Dermis blood vessel endothelial cell (primary cell): ENCODE measurements around the gene LHX2. TPM values are rescaled to one million over a fixed set of nuclear protein-coding genes. Genes with fewer than 3 reads are reported as not detected.
A peak's percentile ranks its signal among the peaks of the same experiment; 100 is the strongest.
"Not testable (repeated sequence)": the region's sequence is repeated elsewhere in the genome, so short reads cannot be mapped to it uniquely, and the experiment has no call there.

Experiments
- DNase-seq: peaks from one replicate; pipeline ENCODE4 v3.0.0; 2010
- total RNA-seq: library from RNA; depleted of rRNA; stranded (reverse); fragments of >200 nt; gene quantifications from 2 replicates; pipeline ENCODE4 v1.2.3, GENCODE V29; 2014

The LHX2 gene, protein sequence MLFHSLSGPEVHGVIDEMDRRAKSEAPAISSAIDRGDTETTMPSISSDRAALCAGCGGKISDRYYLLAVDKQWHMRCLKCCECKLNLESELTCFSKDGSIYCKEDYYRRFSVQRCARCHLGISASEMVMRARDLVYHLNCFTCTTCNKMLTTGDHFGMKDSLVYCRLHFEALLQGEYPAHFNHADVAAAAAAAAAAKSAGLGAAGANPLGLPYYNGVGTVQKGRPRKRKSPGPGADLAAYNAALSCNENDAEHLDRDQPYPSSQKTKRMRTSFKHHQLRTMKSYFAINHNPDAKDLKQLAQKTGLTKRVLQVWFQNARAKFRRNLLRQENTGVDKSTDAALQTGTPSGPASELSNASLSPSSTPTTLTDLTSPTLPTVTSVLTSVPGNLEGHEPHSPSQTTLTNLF
- total RNA-seq: not detected in 2 replicates

DNA sequence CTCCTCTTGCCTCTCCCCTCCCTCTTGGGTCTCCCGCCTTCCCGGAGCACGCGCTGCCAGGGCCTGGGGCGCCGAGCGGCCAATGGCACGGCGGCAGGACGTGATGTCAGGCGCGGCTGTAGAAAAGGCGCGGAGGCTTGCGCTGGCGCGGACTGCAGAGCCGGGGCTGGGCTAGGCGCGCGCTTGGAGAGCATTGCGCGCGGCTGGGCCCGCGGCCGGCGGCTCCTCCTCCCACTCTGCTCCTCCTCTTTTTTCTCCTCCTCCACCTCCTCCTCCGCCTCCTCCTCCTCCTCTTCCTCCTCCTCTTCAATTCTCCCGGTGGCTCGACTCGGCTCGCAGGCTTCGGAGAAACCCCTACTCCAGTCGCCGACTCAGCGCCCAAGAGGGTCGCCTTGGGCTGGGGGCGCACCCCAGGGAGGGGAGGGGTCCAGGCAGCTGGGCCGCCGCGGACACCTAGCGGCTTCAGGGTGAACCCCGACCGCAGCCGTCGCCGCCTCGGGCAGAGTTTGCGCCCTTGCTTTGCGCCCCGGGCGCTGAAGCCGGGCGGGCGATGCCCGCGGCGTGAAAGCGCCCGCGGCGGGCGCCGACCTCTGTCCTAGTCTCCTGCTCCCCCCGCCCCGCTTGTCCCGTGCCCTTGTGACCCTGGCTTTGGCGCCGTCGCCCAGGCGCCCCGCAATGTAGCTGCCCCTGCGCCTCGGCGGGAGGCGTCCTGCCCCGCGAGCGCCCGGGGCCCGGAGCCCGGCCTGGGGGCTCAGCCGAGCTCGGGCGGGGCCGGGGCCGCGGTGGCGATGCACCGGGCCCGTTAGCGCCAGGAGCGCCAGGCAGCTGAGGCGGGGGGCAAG, at the start of gene LHX2:
LHX2 (plus strand) TSS at position 309 of the 842 bp plus-strand sequence. CDS start 581 bp downstream, outside the sequence.
- DNase-seq: peak; percentile 83

DNA sequence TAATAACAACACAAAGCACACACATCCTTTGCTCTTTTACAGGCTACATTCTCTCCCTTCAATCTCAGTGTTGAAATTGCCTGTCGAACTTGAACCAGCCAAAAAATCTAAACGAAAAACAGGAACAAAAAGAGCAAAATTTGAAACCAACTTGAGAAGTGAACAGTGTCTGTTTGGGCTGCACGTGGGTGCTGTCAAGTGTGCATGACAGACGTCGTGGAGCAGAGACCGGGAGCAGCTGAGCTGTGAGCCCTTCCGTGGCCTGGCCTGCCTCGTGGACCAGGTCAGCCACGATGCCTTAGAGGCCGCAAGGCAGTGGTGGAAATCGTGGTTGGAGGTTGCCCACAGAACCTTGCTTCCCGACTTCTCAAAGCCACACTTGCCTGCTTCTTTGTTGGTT, 46.8 kb upstream of the LHX2 start:
- DNase-seq: no peak

DNA sequence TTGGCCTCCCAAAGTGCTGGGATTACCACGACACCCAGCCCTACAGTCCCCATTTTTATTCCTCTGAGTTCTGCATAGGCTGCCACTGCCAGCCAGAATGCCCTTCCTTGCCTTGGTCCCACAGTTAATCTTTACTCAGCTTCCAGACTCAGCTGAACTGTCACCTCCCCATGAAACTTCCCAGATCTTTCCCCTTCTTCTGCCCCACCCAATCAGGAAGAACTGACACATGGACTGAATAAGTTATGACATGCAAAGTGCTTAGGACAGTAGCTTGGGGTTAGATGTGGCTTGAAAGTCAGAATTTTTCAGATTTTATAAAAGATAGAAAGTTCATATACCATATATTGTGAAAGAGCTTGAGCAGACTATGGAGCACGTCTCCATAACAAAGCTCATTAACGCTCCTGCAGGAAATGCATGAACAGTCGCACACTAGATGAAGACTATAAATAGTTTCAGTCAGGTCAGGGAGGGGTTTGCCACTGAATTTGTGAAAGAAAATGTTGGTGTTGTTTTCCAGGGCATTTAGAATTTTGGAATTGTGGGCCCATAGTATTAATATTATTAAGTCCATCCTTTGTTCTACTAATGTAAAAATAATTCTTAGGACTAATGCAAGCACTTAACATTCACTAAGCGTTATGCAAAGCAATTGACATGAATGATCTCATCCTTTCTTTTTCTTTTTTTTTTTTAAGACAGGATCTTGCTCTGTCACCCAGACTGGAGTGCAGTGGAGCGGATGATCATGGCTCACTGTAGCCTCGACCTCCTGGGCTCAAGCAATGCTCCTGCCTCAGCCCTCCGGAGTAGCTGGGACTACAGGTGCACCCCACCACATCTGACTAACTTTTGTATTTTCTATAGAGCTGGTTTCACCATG, 45.5 kb upstream of the LHX2 start:
- no peak for DNase-seq

DNA sequence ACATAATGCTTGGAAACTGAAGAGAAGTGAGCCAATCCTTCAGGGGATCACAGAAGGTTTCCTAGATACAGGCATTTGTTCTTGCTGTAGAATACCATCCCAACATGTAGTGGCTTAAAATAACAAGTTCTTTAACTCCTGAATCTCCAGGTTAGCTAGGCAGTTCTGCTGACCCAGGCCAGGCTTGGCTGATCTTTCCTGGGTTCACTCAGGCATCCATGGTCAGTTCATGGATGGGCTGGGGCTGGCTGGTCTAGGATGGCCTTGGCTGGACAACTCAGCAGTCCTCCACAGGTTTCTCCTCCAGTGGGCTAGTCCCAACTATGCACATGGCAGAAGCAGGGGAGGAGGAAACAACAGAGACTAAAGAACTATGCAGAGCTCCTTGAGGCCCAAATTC, 44.2 kb upstream of the LHX2 start:
- no peak for DNase-seq

DNA sequence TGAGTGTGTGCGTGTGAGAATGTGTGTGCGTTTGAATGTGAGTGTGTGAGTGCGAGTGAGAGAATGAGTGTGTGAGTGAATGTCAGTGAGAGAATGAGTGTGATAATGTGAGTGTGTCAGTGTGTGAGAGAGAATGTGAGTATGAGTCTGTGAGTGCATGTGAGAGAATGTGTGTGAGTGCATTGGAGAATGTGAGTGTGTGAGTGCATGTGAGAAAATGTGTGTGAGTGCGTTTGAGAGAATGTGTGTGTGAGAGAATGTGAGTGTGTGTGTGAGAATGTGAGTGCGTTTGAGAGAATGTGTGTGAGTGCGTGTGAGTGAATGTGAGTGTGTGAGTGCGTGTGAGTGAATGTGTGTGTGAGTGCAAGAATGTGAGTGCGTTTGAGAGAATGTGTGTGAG, 39.0 kb upstream of the LHX2 start:
- DNase-seq: no peak

DNA sequence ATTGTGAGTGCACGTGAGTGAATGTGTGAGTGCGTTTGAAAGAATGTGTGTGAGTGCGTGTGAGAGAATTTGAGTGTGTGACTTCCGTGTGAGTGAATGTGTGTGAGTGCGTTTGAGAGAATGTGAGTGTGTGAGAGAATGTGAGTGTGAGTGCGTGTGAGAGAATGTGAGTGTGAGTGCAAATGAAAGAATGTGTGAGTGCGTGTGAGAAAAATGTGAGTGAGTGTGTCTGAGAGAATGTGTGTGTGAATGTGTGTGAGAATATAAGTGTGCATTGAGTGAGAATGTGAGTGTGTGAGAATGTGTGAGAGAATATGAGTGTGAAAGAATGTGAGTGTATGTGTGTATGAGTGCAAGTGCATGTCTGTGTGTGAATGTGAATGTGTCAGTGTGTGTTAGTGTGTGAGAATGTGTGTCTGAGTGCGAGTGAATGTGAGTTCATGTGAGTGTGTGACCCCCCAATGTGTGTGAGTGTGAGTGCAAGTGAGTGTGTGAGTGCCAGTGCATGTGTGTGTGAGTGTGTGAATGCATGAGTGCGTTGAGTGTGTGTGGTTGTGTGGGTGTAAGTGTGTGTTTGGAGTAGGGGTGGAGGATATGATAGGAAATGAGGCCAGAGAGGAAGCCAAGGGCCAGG, 37.9 kb upstream of the LHX2 start:
- no peak for DNase-seq

DNA sequence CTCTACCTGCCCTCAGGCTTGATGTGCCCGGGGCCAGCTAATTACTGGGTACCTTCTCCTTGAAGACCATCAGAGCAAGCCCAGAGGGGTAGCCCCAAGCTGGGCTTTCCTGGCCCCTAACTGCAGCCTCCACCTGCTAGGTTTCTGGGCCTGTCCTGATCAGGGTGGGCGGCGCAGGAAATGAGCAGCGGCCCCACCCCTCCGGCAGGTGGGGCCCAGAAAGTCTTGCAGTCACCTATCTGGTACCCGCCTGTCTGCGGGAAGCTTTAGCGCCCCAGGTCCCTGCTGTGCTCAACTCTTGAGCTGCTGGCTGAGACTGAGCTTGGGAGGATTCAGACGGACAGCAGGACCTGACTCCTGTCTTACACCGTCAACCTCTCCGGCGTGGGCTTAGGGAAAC, 37.1 kb upstream of the LHX2 start:
- no peak for DNase-seq

DNA sequence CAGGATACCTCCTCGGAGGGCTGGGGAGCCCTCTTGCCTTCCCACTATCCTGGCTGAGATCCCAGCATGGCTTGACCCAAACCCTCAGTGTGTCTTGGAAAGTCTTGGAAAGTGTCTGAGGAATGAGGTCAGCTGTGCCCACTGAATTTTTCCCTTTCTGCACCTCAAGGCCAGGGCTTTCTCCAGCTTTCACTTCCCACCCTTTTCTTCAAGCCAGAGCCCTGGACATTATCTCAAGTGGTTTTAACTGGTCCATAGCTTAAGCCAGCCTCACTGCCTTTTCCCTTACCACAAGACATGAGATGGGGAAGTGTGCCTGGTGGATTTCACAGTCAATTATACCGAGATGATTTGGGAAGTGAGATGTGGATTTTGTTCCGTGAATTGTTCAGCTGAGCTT, 35.7 kb upstream of the LHX2 start:
- DNase-seq: no peak

DNA sequence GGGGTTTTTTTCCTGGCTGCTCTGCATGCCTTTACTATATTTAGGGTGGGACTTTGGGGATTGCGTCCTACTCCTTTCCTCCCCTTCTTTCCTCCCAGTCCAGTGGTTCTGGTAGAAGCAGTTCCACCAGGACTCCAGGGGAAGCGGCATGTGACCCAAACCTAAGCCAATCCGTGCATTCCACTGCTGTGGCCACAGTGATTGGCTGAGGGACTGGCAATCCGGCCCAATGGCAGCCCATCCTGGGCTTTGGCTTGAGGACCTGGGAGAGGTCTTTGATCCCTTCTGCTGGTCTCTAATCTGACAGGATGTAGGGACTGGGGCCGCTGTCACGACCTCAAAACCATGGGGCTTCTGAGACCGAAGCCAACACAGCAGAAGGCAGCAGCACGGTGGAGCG, 35.0 kb upstream of the LHX2 start:
- not testable (repeated sequence) for DNase-seq

DNA sequence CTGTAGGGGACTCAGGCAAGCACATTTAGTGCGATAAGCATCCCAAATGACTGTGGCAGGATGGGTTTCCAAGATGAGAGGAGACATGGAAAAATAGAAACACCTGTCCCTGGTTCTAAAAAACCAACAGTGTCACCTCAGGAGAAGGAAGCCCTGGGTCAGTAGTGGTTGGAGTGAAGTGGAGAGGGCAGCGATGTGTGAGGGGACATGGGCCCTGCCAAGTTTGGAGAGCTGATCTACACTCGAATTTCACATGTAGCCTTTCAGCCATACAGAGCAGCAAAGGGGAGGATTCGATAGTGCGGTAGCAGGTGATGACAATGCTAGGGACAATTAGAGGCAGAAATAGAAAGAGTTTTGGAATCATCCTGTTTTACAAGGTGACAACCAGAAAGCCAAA, 32.6 kb upstream of the LHX2 start:
- DNase-seq: no peak

DNA sequence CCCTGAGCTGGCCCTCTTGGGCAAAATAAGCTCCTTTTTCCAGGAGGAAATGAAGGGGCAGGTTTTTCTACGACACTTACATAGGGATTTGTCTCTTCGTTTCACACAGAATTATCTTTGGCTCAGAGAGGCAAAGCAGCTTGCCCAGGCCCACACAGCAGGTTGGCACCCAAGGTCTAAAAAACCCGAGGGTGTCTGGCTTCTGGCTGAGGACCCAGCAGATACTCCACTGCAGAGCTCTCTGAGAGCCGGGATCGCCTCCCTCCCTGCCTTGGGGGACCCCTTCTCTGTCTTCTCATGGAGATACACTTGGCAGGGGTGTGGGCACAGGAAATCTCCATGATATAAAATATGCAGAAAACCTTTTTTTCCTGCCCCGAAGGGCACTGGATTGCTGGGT, 29.0 kb upstream of the LHX2 start:
- no peak for DNase-seq

DNA sequence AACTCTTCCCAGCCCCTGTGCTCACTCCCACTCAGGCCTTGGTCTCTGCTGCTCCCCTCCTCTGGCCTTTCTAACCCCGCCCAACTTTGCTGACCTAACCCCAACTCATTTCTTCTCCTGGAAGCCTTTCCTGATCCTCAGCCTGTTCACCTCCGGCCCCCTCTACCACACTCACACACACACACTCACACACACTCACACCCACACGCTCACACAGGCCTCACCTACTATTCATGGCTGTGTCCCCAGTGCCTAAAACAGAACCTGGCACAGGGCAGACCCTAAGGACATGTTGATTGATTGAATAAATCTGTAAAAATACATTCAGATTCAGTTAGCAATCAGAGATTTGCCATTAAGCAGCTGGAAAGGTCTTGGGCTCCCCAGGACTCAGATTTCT, 28.5 kb upstream of the LHX2 start:
- DNase-seq: no peak

DNA sequence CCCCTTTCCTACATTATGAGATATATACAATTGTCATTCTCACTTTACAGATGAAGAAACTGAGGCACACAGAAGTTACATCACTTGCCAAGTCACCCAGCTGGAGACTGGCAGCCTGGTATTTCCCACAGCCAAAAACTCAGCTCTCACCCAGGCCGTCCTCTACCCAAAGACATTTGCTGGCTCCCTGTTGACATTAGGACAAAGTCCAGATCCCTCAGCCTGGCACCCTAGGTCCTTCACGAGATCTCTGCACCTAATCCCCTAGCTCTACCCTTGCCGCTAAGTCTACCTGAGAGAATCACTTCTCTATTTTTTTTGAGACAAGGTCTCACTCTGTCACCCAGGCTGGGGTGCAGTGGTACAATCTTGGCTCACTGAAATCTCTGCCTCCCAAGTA, 26.8 kb upstream of the LHX2 start:
- no peak for DNase-seq

DNA sequence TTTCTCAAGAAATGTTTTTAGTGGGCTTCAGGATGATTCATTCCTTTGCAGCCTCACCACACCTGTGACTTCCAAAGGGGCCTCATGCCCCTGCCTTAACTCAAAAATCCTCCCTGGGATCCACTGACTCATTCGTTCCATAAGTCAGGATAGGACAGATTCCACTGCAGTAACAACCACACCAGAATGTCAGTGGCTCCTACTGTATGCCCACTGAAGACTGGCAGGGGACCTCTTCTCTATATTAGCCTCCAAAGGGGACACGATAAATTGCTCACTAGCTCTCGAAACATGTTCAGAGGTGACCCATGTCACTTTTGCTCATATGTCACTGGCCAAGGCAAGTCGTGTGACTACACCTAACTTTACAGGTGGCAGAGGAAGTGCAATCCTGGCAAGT, 25.7 kb upstream of the LHX2 start:
- no peak for DNase-seq

DNA sequence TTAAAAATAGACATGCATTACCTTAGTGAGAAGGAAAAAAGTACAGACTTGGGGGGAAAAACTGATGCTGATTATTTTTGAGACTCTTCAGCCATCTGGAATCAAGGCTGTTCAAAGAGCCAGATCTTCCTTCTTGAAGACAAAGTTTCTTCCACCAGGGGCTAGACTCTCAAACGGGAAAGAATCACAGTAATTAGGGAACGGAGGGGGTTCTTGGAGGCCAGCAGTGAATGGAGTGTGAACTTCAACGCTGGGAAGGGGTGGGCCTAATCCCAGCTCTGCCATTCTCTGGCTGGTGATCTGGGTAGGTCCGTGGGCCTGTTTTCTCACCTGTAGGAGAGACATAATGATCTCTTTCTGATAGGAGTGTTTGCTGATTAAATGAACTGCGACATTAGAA, 21.1 kb upstream of the LHX2 start:
- no peak for DNase-seq

DNA sequence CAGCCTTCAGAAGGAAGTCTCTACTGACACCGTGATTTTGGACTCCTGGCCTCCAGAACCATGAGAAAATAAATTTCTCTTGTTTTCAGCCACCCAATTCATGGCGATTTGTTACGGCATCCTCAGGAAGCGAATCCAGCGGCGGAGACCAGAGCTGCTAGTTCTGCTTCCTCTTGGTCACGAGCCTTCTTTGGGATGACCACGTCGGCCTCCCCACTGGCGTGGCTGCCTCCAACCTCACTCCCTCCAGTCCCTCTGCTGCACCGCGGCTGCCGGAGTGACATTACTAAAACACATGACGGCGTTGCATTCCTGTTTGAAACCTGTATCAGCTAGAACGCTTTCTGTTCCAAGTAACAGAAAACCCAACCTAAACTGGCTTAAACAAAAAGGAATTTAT, 18.9 kb upstream of the LHX2 start:
- not testable (repeated sequence) for DNase-seq

DNA sequence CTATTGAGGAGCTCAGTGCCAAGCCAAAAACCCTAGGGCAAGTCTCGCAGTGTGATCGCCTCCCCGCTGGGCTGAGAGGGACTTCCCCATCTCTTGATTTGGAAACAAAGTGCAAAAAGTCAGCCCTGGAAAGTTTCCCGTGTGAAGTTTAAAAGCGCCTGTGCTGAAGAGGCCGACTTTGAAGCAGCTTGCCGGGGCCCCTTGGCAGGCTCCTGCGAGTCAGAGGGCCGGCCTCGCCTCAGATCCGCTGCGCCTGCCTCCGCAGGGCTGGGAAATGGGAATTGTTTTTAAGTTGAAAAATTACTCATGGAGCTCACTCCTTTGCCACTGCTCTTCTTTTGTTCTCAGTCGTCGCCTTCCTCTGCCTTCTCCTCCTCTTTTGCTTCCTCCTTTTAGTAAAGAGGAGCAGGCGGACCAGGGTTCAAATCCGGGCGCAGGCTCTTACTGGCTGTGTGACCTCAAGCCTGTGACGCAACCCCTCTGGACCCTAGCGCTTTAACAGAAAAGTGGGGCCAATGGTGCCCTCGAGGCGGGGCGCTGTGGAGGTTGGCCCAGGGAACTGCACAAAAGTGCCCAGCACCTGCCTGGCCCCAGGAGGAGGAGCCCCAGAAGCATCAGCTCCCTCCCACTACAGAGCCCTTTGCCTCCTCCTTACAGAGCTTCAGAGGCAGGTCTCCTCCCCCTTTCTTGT, 14.7 kb upstream of the LHX2 start:
- DNase-seq: no peak

DNA sequence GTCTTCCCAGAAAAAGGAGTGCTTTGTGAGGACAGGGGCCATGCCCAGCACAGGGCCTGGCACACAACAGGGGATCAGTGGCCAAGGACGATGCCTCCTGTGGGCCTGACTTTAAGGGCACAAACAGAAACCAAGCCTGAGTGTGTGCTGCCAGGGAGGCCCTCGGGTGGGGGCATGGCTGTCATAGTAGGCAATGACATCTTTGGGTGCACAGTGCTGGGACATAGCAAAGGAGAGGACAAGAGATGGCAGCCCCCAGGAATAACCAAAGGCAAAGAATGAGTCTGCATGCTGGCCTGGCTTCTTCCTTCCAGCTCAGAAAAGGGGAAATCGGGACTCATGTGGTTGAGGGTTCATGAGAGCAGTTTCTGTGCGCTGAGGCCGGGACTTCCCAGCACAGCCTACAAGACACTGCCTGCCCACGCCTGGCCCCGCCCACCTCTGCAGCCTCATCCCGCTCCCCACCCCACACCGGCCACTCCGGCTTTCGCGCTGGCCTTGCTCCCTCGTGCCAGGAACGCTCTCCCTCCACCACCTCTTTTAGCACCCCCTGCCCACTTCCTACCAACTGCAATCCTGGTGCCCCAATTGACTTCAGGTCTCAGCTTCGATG, 13.8 kb upstream of the LHX2 start:
- no peak for DNase-seq

DNA sequence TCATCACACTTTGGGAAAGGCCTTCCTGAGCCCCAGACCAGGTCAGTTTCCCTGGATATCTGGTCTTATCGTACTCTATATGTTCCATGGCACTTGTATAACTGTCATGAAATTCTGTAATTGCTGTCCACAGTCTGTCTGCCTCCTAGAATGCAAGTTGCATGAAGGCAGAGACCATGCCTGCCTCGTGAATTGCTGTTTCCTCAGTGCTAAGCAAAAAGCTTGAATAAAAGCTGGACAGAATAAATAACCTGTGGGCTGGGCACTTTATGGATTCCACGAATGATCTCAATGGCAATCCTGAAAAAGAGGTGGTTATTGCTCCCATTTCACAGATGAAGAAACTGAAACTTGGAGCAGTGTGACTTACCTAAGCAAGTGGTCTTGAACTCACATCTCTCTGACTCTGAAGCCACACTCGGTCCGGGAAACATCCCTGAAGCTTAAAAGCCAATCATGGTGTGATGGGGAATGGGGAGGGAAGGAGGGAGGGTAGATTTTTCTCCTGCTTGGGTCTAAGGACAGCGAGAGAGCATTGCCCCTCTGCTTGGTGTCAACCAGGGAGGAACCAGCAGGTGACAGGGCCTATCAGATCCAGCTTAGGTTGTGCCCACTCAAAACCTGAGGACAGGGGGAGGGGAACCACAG, 13.2 kb upstream of the LHX2 start:
- no peak for DNase-seq

DNA sequence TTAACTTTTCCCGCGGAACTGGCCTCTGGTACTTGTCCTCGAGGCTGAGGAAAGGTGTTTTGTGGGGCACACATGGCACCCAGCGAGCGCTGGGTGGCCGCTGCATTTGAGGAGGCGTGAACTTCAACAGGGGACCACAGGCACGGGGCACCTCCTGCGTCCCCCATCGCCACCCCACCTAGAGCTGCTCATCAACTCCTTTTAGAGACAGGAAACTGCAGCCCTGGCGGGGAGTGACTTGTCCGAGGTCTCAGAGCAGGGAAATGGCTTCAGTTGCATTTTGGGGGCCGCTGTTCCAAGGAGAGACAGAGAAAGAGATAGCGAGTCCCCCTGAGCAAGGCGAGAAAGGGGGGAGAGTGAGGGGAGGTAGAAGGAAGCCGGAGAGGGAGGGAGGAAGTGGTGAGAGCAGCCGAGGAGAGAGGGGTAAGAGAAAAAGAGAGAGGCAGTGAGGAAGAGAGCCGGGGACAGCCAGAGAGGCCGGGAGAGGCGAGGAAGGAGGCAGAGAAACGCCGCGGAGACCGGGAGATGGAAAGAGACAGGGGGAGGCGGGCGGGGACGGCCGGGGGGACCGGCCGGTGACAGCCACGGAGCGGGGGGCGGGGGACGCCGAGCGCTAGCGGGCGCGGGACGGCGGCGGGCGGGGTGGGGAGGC, 12.5 kb upstream of the LHX2 start:
- no peak for DNase-seq
